ENCODE measurements around the gene EYS.

DNA sequence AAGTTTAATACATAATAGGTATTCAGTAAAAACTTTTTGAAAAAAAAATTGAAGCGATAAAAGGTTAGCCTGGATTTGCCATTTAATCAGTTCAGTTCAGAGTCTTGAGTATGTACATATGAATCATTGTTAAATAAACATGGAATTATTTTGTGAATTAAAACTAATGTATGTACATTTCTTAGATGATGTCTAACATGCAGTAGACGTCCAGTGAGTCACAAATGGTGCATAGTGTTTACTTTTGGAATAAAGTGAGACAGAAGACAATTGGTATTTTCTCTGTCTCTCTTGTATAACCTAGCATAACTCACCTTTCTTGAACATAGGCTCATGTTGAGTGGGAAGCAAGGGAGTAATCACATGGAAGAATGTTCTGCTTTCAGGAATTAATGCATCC, 83.5 kb downstream of the EYS start:
- no peak for TF ChIP-seq GATA2 (IDR thresholded peaks at IDR 0.05; ENCODE audit: low read depth, low read length)
- TF ChIP-seq GATA3 (IDR thresholded peaks at IDR 0.05; ENCODE audit: low read depth, low read length), result no peak

All from SH-SY5Y (cell line).